Measurements from ENCODE around the gene GOPC.
A peak's percentile ranks its signal among the peaks of the same experiment; 100 is the strongest.

Gene GOPC

DNA sequence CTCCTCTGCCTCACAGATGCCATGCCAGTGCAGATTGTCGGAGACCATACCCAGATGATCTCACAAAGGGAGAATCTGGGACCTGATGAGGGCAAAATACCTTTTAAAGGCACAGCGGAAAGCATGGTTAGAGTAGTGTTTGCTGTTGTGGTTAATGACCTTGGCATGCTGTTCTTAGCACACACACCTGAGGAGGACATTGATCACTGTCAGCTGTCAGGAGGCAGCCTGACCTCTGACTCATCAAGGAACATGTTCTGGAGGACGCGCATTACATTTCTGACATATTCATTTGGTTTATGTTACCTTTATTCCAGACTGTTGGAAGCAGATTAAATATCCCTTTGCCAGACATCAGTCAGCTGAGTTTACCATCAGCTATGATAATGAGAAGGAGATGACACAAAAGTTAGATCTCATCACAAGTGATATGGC is 57.1 kb downstream of the GOPC start:
- TF ChIP-seq, protein P1, sequence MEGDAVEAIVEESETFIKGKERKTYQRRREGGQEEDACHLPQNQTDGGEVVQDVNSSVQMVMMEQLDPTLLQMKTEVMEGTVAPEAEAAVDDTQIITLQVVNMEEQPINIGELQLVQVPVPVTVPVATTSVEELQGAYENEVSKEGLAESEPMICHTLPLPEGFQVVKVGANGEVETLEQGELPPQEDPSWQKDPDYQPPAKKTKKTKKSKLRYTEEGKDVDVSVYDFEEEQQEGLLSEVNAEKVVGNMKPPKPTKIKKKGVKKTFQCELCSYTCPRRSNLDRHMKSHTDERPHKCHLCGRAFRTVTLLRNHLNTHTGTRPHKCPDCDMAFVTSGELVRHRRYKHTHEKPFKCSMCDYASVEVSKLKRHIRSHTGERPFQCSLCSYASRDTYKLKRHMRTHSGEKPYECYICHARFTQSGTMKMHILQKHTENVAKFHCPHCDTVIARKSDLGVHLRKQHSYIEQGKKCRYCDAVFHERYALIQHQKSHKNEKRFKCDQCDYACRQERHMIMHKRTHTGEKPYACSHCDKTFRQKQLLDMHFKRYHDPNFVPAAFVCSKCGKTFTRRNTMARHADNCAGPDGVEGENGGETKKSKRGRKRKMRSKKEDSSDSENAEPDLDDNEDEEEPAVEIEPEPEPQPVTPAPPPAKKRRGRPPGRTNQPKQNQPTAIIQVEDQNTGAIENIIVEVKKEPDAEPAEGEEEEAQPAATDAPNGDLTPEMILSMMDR (IDR thresholded peaks at IDR 0.05) = no peak
- H3K36me3 Mint-ChIP-seq (ENCODE audit: low read depth) = peaks cover 12% of the 10 kb centered on the region
- H3K9me3 Mint-ChIP-seq = no peaks in the 10 kb centered on the region
- H3K27me3 Mint-ChIP-seq (ENCODE audit: low read depth, poor library complexity) = no peaks in the 10 kb centered on the region
- H3K27ac Mint-ChIP-seq = peak overlapping the region; percentile 17
- no peaks in the 10 kb centered on the region for H3K4me1 Mint-ChIP-seq
- DNase-seq = no peak
- no peak overlapping the region for H3K4me3 Mint-ChIP-seq

DNA sequence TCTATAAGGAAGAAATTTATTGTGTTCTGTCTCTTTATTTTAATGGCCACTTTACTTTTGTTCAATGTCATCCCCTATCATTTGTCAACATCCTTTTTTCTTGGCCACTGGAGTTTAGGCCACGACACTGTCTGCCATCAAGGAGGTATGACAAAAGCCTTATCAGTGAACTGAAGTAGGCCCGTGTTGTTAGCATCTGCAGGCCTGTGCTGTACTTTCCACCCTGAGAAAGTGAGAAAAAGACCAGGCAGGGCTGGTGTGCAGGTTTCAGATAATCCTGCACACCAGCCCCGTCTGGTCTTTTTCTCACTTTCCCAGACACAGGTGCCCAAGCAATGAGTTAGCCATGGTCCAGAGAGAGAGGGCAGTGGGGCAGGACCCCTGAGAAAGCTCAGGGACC is 57.6 kb downstream of the GOPC start:
- peak overlapping the region; percentile 17 for H3K27ac Mint-ChIP-seq
- TF ChIP-seq, protein P1 (IDR thresholded peaks at IDR 0.05) = no peak
- H3K9me3 Mint-ChIP-seq = no peaks in the 10 kb centered on the region
- no peak for DNase-seq
- H3K27me3 Mint-ChIP-seq (ENCODE audit: low read depth, poor library complexity) = no peaks in the 10 kb centered on the region
- H3K36me3 Mint-ChIP-seq (ENCODE audit: low read depth) = peaks cover 15% of the 10 kb centered on the region
- H3K4me1 Mint-ChIP-seq = no peaks in the 10 kb centered on the region
- no peak overlapping the region for H3K4me3 Mint-ChIP-seq

DNA sequence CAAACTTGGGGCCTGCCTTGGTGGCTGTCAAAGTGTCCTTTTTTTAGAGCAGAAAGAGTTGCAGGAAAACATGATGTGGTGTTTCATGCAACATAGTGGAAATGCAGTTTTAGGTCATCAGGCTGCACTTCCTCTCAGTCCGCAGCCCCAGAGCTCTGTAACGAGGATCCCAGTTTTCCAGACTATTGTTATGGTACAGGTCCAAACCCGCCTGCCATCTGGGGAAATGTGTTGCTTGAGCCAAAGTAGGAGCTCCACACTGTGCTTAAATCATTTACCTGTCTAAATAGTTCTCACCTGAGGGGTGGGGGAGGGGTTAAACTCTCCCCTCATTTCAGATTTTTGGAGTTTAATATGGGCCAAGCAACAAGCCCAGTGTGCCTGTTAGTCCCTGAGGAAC is 59.8 kb downstream of the GOPC start:
- Mint-ChIP-seq H3K9me3 (no peaks in the 10 kb centered on the region), H3K4me1 (no peaks in the 10 kb centered on the region), H3K36me3 (ENCODE audit: low read depth) (peaks cover 29% of the 10 kb centered on the region), H3K27me3 (ENCODE audit: low read depth, poor library complexity) (no peaks in the 10 kb centered on the region), H3K27ac (no peak overlapping the region), H3K4me3 (no peak overlapping the region)
- TF ChIP-seq, protein P1 (IDR thresholded peaks at IDR 0.05) = no peak
- DNase-seq = no peak

DNA sequence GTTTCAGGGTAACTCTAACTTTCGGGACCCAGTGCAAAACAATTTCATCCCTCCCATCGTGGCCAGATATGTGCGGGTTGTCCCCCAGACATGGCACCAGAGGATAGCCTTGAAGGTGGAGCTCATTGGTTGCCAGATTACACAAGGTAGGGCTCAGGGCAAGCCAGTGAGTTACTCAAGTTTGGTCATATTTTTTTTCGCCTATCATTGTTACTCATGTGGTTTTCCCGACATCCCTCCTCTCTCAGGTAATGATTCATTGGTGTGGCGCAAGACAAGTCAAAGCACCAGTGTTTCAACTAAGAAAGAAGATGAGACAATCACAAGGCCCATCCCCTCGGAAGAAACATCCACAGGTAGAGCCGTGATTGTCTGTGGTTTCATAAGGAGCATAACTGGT is 61.6 kb downstream of the GOPC start:
- H3K27ac Mint-ChIP-seq = no peak overlapping the region
- no peaks in the 10 kb centered on the region for H3K9me3 Mint-ChIP-seq
- H3K4me1 Mint-ChIP-seq = no peaks in the 10 kb centered on the region
- no peak for DNase-seq
- TF ChIP-seq, protein P1 (IDR thresholded peaks at IDR 0.05) = no peak
- no peak overlapping the region for H3K4me3 Mint-ChIP-seq
- no peaks in the 10 kb centered on the region for H3K27me3 Mint-ChIP-seq (ENCODE audit: low read depth, poor library complexity)
- peaks cover 26% of the 10 kb centered on the region for H3K36me3 Mint-ChIP-seq (ENCODE audit: low read depth)

DNA sequence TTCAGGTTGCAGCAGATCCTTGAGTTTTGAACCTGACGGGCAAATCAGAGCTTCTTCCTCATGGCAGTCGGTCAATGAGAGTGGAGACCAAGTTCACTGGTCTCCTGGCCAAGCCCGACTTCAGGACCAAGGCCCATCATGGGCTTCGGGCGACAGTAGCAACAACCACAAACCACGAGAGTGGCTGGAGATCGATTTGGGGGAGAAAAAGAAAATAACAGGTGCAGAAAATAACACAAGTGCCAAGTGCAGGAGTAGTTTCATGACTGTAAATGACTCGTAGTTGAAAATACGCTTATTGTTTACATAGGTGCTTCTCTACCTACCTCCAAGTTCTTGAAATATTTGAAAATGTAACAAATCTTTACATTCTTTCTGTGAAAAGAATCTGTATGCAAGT is 63.7 kb downstream of the GOPC start:
- H3K9me3 Mint-ChIP-seq = no peaks in the 10 kb centered on the region
- H3K36me3 Mint-ChIP-seq (ENCODE audit: low read depth) = peaks cover 26% of the 10 kb centered on the region
- no peaks in the 10 kb centered on the region for H3K27me3 Mint-ChIP-seq (ENCODE audit: low read depth, poor library complexity)
- H3K4me1 Mint-ChIP-seq = no peaks in the 10 kb centered on the region
- no peak overlapping the region for H3K4me3 Mint-ChIP-seq
- no peak for DNase-seq
- TF ChIP-seq, protein P1 (IDR thresholded peaks at IDR 0.05) = no peak
- H3K27ac Mint-ChIP-seq = no peak overlapping the region

DNA sequence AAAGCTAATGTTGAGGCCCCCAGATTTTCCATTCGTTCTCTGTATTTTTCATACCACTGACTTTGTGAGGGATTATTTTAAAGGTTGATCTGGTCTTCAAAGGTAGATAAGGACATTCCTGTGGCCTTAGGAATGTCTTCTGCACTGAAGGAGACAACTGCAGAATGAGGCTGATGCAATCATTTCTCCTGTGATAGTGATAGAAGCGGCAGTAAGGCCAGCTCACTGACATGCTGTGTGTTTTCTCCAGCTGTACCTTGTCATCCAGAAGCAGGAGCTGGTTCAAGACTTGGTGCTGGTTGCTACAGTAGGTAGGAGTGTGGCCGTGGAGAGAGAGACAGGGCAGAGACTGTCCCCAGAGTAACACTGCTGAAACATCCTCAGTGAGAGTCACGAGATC is 66.0 kb downstream of the GOPC start:
- Mint-ChIP-seq H3K4me3 (no peak overlapping the region), H3K9me3 (no peaks in the 10 kb centered on the region), H3K4me1 (peaks cover 9% of the 10 kb centered on the region), H3K36me3 (ENCODE audit: low read depth) (peaks cover 26% of the 10 kb centered on the region), H3K27me3 (ENCODE audit: low read depth, poor library complexity) (no peaks in the 10 kb centered on the region), H3K27ac (peak overlapping the region; percentile 49)
- TF ChIP-seq, protein P1 (IDR thresholded peaks at IDR 0.05) = no peak
- no peak for DNase-seq

Measured in nephron progenitor cell (in vitro differentiated cells).